Measurements from ENCODE around the gene PLXNA4.

Gene PLXNA4

DNA sequence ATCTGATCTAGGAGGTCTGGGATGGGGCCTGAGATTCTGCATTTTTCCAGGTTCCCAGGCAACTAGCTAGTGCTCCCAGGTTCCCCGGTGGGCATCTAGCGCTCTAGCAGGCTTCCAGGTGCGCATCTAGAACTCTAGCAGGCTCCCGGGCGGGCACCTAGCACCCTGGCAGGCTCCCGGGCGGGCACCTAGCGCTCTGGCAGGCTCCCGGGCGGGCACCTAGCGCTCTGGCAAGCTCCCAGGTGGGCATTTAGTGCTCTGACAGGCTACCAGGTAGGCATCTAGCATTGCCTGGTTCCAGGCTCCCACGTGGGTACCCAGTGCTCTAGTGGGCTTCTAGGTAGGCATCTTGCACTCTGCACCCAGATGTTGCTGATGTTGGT lies 414.7 kb downstream of the PLXNA4 start:
- H3K9ac ChIP-seq (ENCODE audit: low read depth, low read length) = no peak overlapping the region
- WGBS = 94% methylated on average over 12 of the region's 12 CpGs
- H3K4me3 ChIP-seq (ENCODE audit: low read length) = no peak overlapping the region
- H3K4me1 ChIP-seq (ENCODE audit: insufficient read depth, low read length) = peaks cover 10% of the 10 kb centered on the region
- no peaks in the 10 kb centered on the region for H3K9me3 ChIP-seq (ENCODE audit: insufficient read depth, low read depth, low read length)
- H3K36me3 ChIP-seq (ENCODE audit: insufficient read depth, low read length) = no peaks in the 10 kb centered on the region
- H3K27me3 ChIP-seq (ENCODE audit: insufficient read depth, low read length) = no peaks in the 10 kb centered on the region
- H3K27ac ChIP-seq (ENCODE audit: low read depth, low read length) = no peak overlapping the region

DNA sequence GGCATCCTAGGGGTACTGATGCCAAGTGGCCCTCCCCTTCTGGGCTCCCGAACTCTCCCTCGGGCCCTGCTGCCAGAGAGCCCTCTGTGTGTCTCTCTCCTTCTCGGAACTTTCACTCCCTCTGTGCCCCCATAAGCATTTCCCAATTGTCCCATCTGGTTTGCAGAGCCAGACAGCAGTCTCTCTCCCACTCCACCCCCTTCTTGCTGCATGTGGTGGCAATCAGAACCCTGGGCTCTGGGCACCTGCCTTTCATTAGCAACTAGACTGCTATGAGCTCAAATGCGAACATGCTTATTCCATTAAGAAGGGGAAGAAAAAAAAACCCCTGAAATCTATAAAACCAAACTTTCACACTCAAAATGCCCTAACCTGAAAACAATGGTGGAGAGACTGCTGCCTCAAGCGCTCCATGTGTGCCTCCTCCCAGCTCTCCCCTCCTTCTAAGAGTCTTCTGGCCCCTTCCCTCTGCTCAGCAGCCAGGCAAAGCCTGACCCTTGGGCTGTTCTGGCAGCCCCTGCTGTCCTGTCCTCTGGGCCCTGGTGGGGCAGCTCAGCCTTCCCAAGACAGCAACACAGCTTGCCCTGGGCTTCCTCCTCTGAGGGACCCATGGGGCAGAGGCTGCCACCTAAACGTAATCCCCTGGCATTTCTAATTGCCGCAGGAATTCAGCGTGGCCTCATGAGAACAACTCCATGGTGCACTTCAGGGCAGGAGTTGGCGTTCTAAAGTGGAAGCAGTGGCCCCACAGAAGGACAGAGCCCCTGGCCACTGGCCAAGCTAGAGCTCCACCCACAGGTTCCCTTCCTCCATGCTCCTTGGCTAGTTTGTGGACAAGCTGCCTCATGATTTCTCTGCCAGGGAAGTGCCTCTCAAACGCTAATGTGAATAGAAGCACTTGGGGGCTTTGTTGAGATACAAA lies 415.4 kb downstream of the PLXNA4 start:
- Histone ChIP-seq H3K4me1 (ENCODE audit: insufficient read depth, low read length) (peaks cover 10% of the 10 kb centered on the region), H3K27me3 (ENCODE audit: insufficient read depth, low read length) (no peaks in the 10 kb centered on the region), H3K9me3 (ENCODE audit: insufficient read depth, low read depth, low read length) (no peaks in the 10 kb centered on the region), H3K9ac (ENCODE audit: low read depth, low read length) (no peak overlapping the region), H3K4me3 (ENCODE audit: low read length) (no peak overlapping the region), H3K27ac (ENCODE audit: low read depth, low read length) (no peak overlapping the region), H3K36me3 (ENCODE audit: insufficient read depth, low read length) (no peaks in the 10 kb centered on the region)
- WGBS = 83% methylated on average over 10 of the region's 10 CpGs

DNA sequence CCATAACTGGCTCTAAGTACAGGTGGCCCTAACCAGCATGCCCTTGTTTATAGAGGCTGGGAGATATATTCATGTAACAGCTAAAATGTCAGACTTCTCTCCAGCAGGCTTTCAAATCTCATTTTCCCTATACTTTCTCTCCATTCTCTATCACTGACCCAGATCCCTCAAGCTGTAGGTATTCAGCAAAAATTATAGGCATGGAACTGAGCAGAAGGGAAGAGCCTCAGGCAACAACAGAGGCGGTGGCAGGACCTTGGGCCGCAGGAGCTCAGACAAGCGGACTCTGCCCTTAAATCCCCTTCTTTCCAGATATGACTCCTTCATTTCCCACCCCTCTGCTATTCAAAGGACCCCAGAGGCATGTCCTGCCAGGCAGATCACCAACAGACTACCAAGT lies 417.4 kb downstream of the PLXNA4 start:
- H3K4me1 ChIP-seq (ENCODE audit: insufficient read depth, low read length) = peaks cover 13% of the 10 kb centered on the region

DNA sequence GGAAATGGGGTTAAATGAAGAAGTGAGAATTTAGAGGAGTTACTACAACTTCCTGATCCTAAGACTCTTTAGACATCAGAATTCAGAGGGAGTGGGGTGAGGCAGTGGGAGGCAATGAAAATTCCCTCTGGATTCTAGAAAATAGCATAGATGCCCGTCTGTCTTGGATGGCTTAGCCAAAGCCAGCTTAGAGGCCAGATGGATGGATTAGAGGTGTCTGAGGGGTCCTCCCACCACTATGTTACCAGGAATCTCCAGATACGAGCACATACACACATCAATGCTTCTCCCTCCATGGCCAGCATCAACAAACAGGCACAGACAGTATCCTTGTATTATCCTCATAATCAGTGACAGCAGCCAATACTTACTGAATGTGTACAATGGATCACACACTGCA lies 418.1 kb downstream of the PLXNA4 start:
- Histone ChIP-seq H3K9me3 (ENCODE audit: insufficient read depth, low read depth, low read length) (no peaks in the 10 kb centered on the region), H3K36me3 (ENCODE audit: insufficient read depth, low read length) (no peaks in the 10 kb centered on the region), H3K9ac (ENCODE audit: low read depth, low read length) (no peak overlapping the region), H3K27me3 (ENCODE audit: insufficient read depth, low read length) (no peaks in the 10 kb centered on the region), H3K4me3 (ENCODE audit: low read length) (no peak overlapping the region), H3K27ac (ENCODE audit: low read depth, low read length) (no peak overlapping the region), H3K4me1 (ENCODE audit: insufficient read depth, low read length) (peaks cover 12% of the 10 kb centered on the region)
- WGBS = 85% methylated on average over 2 of the region's 2 CpGs

More for the DNA sequence above, 417.4 kb downstream of the PLXNA4 start:
- H3K27me3 ChIP-seq (ENCODE audit: insufficient read depth, low read length) = no peaks in the 10 kb centered on the region
- H3K9ac ChIP-seq (ENCODE audit: low read depth, low read length) = no peak overlapping the region
- no peak overlapping the region for H3K27ac ChIP-seq (ENCODE audit: low read depth, low read length)
- H3K9me3 ChIP-seq (ENCODE audit: insufficient read depth, low read depth, low read length) = no peaks in the 10 kb centered on the region
- H3K36me3 ChIP-seq (ENCODE audit: insufficient read depth, low read length) = no peaks in the 10 kb centered on the region
- WGBS = 95% methylated on average over 3 of the region's 3 CpGs
- no peak overlapping the region for H3K4me3 ChIP-seq (ENCODE audit: low read length)

DNA sequence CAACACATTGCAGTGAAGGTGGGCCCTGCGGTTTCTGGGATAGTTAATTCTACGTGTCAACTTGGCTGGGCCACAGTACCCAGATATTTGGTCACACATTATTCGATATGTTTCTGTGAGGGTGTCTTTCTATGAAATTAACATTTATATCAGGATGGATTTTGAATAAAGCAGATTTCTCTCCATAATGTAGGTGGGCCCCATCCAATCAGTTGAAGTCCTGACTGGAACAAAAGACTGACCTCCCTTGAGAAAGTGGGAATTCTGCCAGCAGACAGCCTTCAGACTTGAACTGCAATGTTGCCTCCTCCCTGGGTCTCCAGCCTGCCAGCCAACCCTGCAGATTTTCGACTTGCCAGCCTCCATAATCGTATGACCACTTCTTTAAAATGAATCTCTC lies 420.6 kb downstream of the PLXNA4 start:
- H3K4me1 ChIP-seq (ENCODE audit: insufficient read depth, low read length) = 0 out of 2 replicates have a peak, but pooled peaks cover 3% of the 10 kb centered on the region
- H3K36me3 ChIP-seq (ENCODE audit: insufficient read depth, low read length) = no peaks in the 10 kb centered on the region
- no peaks in the 10 kb centered on the region for H3K27me3 ChIP-seq (ENCODE audit: insufficient read depth, low read length)
- WGBS = 94% methylated on average over 5 of the region's 5 CpGs
- H3K9ac ChIP-seq (ENCODE audit: low read depth, low read length) = no peak overlapping the region
- no peak overlapping the region for H3K27ac ChIP-seq (ENCODE audit: low read depth, low read length)
- H3K9me3 ChIP-seq (ENCODE audit: insufficient read depth, low read depth, low read length) = no peaks in the 10 kb centered on the region
- no peak overlapping the region for H3K4me3 ChIP-seq (ENCODE audit: low read length)

DNA sequence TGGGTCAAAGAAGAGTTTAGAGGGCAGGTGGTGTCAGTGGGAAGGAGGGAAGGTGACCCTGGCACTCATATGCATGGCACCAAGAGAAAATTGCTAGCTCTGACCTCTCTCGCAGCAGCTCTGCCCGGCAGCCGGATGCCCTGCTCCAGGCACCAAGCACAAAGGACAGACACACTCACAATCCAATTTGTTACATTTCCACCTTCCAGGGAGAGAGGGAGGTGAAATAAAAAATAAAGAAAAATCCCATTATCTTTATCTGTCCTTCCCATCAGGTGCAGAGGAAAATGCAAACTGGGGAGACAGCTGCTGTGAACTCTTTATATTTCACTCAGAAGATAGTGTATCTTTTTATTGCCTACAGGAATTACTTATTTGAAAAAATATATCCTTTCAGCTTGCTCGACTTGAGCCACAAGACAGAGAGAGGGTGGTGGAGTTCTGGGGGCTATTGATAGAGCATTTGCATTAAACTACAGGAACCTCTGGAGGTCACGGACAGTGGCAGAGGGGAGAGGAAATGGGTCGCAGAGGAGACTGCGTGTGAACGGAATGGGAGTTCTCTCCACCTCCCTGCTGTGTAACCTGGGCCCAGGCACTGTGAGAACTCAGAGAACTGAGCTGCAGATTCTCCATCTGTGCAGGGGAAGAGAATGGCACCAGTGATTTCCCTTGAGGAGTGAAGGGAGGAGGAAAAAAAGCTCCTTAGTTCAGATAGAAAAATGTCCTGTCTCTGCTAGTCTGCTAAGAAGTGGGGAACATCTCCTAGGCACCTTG lies 421.4 kb downstream of the PLXNA4 start:
- 52% methylated on average over 8 of the region's 8 CpGs for WGBS
- H3K4me3 ChIP-seq (ENCODE audit: low read length) = no peak overlapping the region
- H3K36me3 ChIP-seq (ENCODE audit: insufficient read depth, low read length) = no peaks in the 10 kb centered on the region
- H3K9ac ChIP-seq (ENCODE audit: low read depth, low read length) = no peak overlapping the region
- no peaks in the 10 kb centered on the region for H3K9me3 ChIP-seq (ENCODE audit: insufficient read depth, low read depth, low read length)
- no peak overlapping the region for H3K27ac ChIP-seq (ENCODE audit: low read depth, low read length)
- 0 out of 2 replicates have a peak, but pooled peaks cover 3% of the 10 kb centered on the region for H3K4me1 ChIP-seq (ENCODE audit: insufficient read depth, low read length)
- no peaks in the 10 kb centered on the region for H3K27me3 ChIP-seq (ENCODE audit: insufficient read depth, low read length)

DNA sequence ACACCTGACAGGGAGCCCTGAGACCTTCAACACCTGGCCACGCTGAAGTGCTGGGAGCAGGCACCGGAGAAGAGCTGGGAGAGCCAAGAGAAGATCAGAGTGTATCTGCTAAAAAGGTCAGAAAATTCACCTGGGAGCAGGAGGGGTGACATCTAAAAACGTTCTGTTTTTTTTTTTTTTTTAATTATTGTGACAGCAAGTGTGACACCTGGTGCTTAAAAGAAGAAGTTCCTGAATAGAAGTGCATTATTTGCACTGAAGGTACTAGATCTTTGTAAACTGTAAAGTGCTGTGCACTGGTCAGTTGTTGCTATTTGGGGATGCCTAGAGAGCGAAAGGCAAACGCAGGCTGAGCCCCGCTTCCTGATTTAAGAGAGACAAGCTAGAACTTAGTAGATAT lies 422.0 kb downstream of the PLXNA4 start:
- Histone ChIP-seq H3K36me3 (ENCODE audit: insufficient read depth, low read length) (no peaks in the 10 kb centered on the region), H3K4me3 (ENCODE audit: low read length) (no peak overlapping the region), H3K4me1 (ENCODE audit: insufficient read depth, low read length) (0 out of 2 replicates have a peak, but pooled peaks cover 3% of the 10 kb centered on the region), H3K9me3 (ENCODE audit: insufficient read depth, low read depth, low read length) (no peaks in the 10 kb centered on the region), H3K27ac (ENCODE audit: low read depth, low read length) (no peak overlapping the region), H3K27me3 (ENCODE audit: insufficient read depth, low read length) (no peaks in the 10 kb centered on the region), H3K9ac (ENCODE audit: low read depth, low read length) (no peak overlapping the region)
- 85% methylated on average over 6 of the region's 6 CpGs for WGBS

DNA sequence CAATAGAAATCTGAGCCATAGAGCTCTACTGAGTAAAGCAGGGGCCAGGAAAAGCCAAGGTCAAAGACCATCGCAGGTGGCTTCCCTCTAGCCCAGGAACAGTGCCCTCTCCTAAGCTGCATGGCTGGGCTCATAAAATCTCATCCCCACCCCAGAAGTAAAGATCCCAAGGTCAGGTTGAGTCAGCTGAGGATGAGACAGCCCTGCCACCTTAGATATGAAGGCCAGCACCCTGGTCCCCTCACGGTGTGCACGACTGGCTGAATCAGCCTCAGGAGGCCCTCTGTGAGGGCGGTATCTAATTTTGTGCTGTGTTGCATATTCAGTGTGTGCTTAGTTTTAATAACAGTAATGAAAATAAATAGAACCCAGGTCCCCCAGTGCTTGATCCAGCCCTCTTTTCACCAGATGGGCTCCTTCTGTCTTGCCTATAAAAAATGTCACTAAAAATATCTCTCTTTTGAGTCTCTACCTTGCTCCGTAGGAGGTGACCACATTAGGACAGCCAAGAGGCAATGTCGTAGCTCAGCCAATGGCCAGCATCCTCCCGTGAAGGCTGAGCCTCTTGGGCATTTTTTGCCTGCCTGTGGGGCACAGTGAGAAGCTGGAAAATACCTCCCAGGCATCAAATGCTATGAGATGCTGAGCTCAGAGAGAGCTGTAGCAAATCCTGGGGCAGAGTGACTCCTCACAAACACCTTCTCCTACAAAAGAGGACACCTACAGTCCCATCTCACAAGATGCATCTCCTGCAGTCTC lies 424.0 kb downstream of the PLXNA4 start:
- Histone ChIP-seq H3K27ac (ENCODE audit: low read depth, low read length) (no peak overlapping the region), H3K9me3 (ENCODE audit: insufficient read depth, low read depth, low read length) (no peaks in the 10 kb centered on the region), H3K9ac (ENCODE audit: low read depth, low read length) (no peak overlapping the region), H3K36me3 (ENCODE audit: insufficient read depth, low read length) (no peaks in the 10 kb centered on the region), H3K4me1 (ENCODE audit: insufficient read depth, low read length) (0 out of 2 replicates have a peak, but pooled peaks cover 3% of the 10 kb centered on the region), H3K27me3 (ENCODE audit: insufficient read depth, low read length) (no peaks in the 10 kb centered on the region), H3K4me3 (ENCODE audit: low read length) (no peak overlapping the region)
- WGBS = 91% methylated on average over 7 of the region's 7 CpGs

DNA sequence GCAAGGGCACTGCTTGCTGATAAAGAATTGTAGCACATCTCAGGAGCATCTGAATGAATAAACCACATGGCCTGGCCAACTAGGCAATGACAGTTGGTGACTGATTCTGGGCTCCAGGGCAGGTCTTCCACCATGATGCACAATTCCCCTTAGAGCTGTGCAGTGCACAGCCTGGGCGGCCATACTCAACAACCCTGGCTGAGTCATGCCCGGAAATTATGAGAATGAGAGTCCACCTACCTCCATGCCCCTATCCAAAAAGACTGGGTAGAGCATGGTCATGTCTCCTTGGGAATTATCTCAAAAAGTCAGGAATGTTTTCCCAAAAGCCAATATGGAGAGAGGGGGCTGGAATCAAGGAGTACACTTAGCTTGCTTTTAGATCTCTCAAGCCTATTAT lies 425.6 kb downstream of the PLXNA4 start:
- H3K36me3 ChIP-seq (ENCODE audit: insufficient read depth, low read length) = no peaks in the 10 kb centered on the region
- H3K4me1 ChIP-seq (ENCODE audit: insufficient read depth, low read length) = 0 out of 2 replicates have a peak, but pooled peaks cover 3% of the 10 kb centered on the region
- H3K9me3 ChIP-seq (ENCODE audit: insufficient read depth, low read depth, low read length) = no peaks in the 10 kb centered on the region
- WGBS = 91% methylated on average over 2 of the region's 2 CpGs
- no peak overlapping the region for H3K27ac ChIP-seq (ENCODE audit: low read depth, low read length)
- no peaks in the 10 kb centered on the region for H3K27me3 ChIP-seq (ENCODE audit: insufficient read depth, low read length)
- no peak overlapping the region for H3K9ac ChIP-seq (ENCODE audit: low read depth, low read length)
- H3K4me3 ChIP-seq (ENCODE audit: low read length) = no peak overlapping the region

DNA sequence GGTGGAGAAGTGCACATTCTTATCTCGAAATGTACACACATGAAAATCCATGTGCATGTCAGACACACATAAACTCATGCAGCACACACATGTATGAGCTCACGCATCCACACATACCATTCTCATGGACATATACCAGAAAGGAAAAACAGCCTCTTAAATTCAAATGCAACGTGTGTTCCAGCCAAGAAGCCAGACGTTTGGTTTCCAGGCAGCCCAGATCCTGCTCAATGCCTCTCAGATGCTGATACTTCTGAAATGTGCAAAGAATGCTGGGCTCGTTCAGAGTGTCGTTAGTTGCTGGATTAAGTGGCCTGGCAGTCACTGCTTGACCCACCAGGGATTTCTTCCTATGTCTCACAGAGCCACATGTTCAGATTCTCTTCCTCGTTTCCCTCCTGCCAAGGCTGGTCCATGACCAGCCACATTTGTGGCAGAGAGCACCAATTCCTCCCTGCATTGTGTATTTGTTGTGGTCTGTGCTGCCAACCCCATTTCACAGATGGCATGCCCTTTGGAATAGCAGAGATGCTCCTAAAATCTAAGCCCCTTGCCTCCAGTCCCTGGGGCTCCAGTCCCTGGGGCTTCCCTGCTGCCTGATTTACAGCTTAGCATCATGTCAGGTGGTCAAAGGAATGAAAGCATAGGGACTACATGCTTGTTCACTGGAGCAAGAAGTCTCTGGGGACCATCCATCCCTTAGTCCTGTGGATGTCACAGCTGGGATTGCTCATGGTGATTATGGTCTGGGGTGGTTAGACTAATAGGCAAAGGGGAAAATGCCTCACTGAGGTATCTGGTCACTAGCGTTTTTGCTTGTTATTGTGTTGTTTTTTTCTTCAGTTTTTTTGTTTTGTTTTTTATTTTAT lies 426.6 kb downstream of the PLXNA4 start:
- Histone ChIP-seq H3K4me1 (ENCODE audit: insufficient read depth, low read length) (no peaks in the 10 kb centered on the region), H3K9me3 (ENCODE audit: insufficient read depth, low read depth, low read length) (no peaks in the 10 kb centered on the region), H3K36me3 (ENCODE audit: insufficient read depth, low read length) (no peaks in the 10 kb centered on the region), H3K27me3 (ENCODE audit: insufficient read depth, low read length) (no peaks in the 10 kb centered on the region), H3K4me3 (ENCODE audit: low read length) (no peak overlapping the region), H3K27ac (ENCODE audit: low read depth, low read length) (no peak overlapping the region), H3K9ac (ENCODE audit: low read depth, low read length) (no peak overlapping the region)
- 91% methylated on average over 8 of the region's 8 CpGs for WGBS

Measured in HUES64 (cell line).